ENCODE data around the gene KCNC4. TPM values are rescaled to one million over a fixed set of nuclear protein-coding genes. Genes with fewer than 3 reads are reported as not detected.

KCNC4 gene
- total RNA-seq (2021) (0.22 and 0.24 TPM in 2 replicates), Bru-seq, nascent RNA (percentile 12 among the genes with signal in this experiment), BruChase-seq, experiment 1, labeled RNA remaining after a 2-hour chase (percentile 14 among the genes with signal in this experiment), BruChase-seq, experiment 2, labeled RNA remaining after a 6-hour chase (percentile 16 among the genes with signal in this experiment)
- long read RNA-seq, partial matches to known transcripts, result 1 of 3 reads
- long read RNA-seq, other reads (novel, unspliced or antisense), result 1 of 3 reads

DNA sequence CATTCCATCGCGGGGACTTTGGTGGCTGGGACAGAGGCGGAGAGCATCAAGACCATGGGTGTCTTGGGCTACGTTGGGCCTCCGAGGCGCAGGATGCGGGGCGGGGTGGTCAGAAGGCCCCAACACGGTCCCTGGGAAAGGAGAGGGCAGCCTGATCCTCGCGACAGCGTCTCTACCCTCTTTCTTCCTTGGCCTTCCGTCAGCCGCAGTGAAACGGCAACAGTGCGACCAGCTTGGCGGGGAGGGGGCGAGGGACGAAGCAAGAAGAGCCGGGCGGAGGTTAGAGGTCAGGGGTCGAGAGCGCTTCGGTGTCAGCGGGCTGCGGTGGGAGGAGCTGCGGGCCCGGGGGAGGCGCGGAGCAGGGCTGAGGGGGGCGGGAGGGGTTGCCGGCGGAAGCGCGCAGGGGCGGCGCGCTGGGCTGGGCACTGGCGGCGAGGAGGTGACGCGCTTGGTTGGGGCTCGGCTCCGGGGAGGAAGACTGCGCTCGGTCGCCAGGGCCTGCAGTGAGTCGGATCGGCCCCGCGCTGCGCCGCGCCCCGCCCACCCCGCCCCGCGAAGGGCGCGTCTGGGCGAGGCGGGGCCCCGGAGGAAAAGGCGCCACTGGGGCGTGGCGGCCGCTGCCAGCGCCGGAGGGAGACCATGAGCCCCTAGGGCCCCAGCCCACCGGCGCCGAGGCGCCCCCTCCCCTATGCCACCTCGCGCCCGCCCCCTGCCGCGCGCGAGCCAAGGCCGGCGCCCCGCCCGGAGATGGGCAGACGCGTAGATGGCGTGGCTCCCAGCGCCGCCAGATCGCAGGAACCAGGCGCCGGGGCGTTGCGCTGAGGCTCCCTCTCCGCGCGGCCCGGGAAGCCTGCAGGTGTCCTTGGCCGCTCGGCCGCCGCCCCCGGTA, at the start of gene KCNC4:
KCNC4 (plus strand) TSS at position 600 of the 889 bp plus-strand sequence. CDS start 1,186 bp downstream, outside the sequence.
- no peaks in the 10 kb centered on the region for H3K9me3 ChIP-seq (ENCODE audit: low read depth, low read length, poor library complexity, severe bottlenecking)
- TF ChIP-seq, protein P1, sequence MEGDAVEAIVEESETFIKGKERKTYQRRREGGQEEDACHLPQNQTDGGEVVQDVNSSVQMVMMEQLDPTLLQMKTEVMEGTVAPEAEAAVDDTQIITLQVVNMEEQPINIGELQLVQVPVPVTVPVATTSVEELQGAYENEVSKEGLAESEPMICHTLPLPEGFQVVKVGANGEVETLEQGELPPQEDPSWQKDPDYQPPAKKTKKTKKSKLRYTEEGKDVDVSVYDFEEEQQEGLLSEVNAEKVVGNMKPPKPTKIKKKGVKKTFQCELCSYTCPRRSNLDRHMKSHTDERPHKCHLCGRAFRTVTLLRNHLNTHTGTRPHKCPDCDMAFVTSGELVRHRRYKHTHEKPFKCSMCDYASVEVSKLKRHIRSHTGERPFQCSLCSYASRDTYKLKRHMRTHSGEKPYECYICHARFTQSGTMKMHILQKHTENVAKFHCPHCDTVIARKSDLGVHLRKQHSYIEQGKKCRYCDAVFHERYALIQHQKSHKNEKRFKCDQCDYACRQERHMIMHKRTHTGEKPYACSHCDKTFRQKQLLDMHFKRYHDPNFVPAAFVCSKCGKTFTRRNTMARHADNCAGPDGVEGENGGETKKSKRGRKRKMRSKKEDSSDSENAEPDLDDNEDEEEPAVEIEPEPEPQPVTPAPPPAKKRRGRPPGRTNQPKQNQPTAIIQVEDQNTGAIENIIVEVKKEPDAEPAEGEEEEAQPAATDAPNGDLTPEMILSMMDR (conservative IDR thresholded peaks at IDR 0.05; ENCODE audit: low read depth, low read length), result no peak
- no peak for TF ChIP-seq EZH2 (IDR thresholded peaks at IDR 0.05; ENCODE audit: borderline replicate concordance, low read depth, low read length, poor library complexity, severe bottlenecking)
- H3K27ac ChIP-seq (ENCODE audit: low read depth, low read length, poor library complexity, severe bottlenecking), result no peak within 1 kb of the TSS
- POLR2A ChIA-PET (ENCODE audit: low non-redundant PET), result no interaction called here
- CTCF ChIA-PET, result interaction anchor here (2.9 to 4.1 kb wide), 4 partner anchors 102 to 286 kb away, joined by 9 to 82 read pairs (median 40); no protein-coding TSS in a partner anchor
- H3K4me1 ChIP-seq (ENCODE audit: insufficient read depth, low read length, poor library complexity, severe bottlenecking), result peaks cover 14% of the 10 kb centered on the region
- H3K36me3 ChIP-seq (ENCODE audit: insufficient read depth, low read length, poor library complexity, severe bottlenecking), result no peaks in the 10 kb centered on the region
- DNase-seq (ENCODE audit: low spot score), result peak; percentile 79
- peaks cover 42% of the 10 kb centered on the region for H3K27me3 ChIP-seq (replicated peaks; ENCODE audit: insufficient read depth, low read depth, low read length, poor library complexity)
- peak within 1 kb of the TSS; percentile 52 for H3K4me3 ChIP-seq (ENCODE audit: low read depth, low read length, poor library complexity, severe bottlenecking)
- no TSS peak for BruUV-seq (replicated peaks)
- intact Hi-C loops (cut with micrococcal nuclease; ENCODE audit: unreplicated experiment), result no loop called here

DNA sequence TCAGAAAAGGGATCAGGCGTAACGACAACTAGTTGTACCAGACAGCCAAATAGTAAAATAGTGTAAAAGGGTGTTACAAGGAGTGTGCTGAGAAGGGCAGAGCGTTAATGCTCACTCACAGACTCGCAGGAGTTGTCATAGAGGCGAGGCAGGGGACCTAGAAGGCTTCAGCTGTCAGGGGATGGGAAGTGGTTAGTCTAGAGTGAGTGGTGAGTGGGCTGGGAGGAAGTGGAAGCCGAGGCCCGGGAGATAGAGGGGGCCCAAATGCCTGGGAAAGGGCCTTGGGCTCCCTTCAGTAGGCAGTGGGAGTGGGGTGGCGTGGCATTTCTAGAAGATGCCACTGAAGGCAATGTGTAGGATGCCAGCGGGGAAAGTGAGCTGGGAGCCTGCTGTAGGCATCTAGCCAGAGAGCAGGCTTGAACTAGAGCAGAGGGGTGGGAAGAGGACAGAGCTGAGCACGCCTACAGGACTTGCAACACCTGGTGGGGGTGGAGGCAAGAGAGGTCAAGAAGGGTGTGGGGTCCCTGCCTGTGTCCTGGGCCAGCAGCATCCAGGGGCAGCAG, 49.5 kb upstream of the KCNC4 start:
- H3K27me3 ChIP-seq (replicated peaks; ENCODE audit: insufficient read depth, low read depth, low read length, poor library complexity), result peaks cover 69% of the 10 kb centered on the region
- CTCF ChIA-PET, result no interaction called here
- no peak for TF ChIP-seq EZH2 (IDR thresholded peaks at IDR 0.05; ENCODE audit: borderline replicate concordance, low read depth, low read length, poor library complexity, severe bottlenecking)
- TF ChIP-seq, protein P1 (conservative IDR thresholded peaks at IDR 0.05; ENCODE audit: low read depth, low read length), result no peak
- no peak overlapping the region for H3K27ac ChIP-seq (ENCODE audit: low read depth, low read length, poor library complexity, severe bottlenecking)
- intact Hi-C loops (cut with micrococcal nuclease; ENCODE audit: unreplicated experiment), result no loop called here
- no peaks in the 10 kb centered on the region for H3K4me1 ChIP-seq (ENCODE audit: insufficient read depth, low read length, poor library complexity, severe bottlenecking)
- no peak for DNase-seq (ENCODE audit: low spot score)
- BruUV-seq (replicated peaks), result no TSS peak
- no peak overlapping the region for H3K4me3 ChIP-seq (ENCODE audit: low read depth, low read length, poor library complexity, severe bottlenecking)
- H3K36me3 ChIP-seq (ENCODE audit: insufficient read depth, low read length, poor library complexity, severe bottlenecking), result no peaks in the 10 kb centered on the region
- POLR2A ChIA-PET (ENCODE audit: low non-redundant PET), result no interaction called here
- no peaks in the 10 kb centered on the region for H3K9me3 ChIP-seq (ENCODE audit: low read depth, low read length, poor library complexity, severe bottlenecking)

DNA sequence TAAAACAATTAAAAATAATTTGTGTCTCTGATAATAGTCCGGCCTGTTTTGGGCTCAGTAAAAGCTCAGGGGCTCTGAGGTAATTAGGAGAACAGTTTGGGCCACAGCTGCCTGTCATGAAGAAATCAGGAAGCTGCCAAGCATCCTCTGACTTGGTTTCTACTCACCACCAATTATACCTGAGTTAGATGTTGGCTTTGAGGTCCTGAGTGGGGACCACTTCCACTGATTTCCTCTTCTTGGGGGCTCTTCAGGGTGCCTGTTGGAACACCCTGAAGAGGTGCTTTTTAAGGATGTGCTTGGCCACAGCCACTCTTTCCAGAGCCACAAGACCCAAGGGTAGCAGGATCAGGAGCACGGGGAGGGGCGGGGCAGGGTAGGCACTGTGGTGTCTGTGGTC, 48.9 kb upstream of the KCNC4 start:
- Histone ChIP-seq H3K4me1 (ENCODE audit: insufficient read depth, low read length, poor library complexity, severe bottlenecking) (no peaks in the 10 kb centered on the region), H3K4me3 (ENCODE audit: low read depth, low read length, poor library complexity, severe bottlenecking) (no peak overlapping the region), H3K27me3 (replicated peaks; ENCODE audit: insufficient read depth, low read depth, low read length, poor library complexity) (peaks cover 69% of the 10 kb centered on the region), H3K9me3 (ENCODE audit: low read depth, low read length, poor library complexity, severe bottlenecking) (no peaks in the 10 kb centered on the region), H3K36me3 (ENCODE audit: insufficient read depth, low read length, poor library complexity, severe bottlenecking) (no peaks in the 10 kb centered on the region), H3K27ac (ENCODE audit: low read depth, low read length, poor library complexity, severe bottlenecking) (no peak overlapping the region)
- CTCF ChIA-PET, result no interaction called here
- POLR2A ChIA-PET (ENCODE audit: low non-redundant PET), result no interaction called here
- TF ChIP-seq, protein P1 (conservative IDR thresholded peaks at IDR 0.05; ENCODE audit: low read depth, low read length), result no peak
- no peak for TF ChIP-seq EZH2 (IDR thresholded peaks at IDR 0.05; ENCODE audit: borderline replicate concordance, low read depth, low read length, poor library complexity, severe bottlenecking)
- intact Hi-C loops (cut with micrococcal nuclease; ENCODE audit: unreplicated experiment), result no loop called here
- no peak for DNase-seq (ENCODE audit: low spot score)
- BruUV-seq (replicated peaks), result no TSS peak
